Neuronal stem cell (in vitro differentiated cells): ENCODE measurements around the gene ZNF117.

Experiments
- DNase-seq: peaks from one replicate; pipeline ENCODE4 v3.0.0-alpha.2; 2013; ENCODE audit warnings: low spot score
- H2AFZ ChIP-seq: one replicate; pipeline ENCODE4 v1.6.1; 2013; ENCODE audit warnings: mild to moderate bottlenecking, low read length, inconsistent platforms
- H2AK5ac ChIP-seq: 2 replicates; pipeline ENCODE4 v1.6.1; 2013; ENCODE audit warnings: low read depth, mild to moderate bottlenecking, inconsistent platforms, low read length, moderate library complexity, mixed read lengths
- H2BK120ac ChIP-seq: 2 replicates; pipeline ENCODE4 v1.6.1; 2013; ENCODE audit warnings: low read depth, mild to moderate bottlenecking, inconsistent platforms, low read length, moderate library complexity, mixed read lengths
- H2BK12ac ChIP-seq: one replicate; pipeline ENCODE4 v1.6.1; 2013; ENCODE audit warnings: low read length, inconsistent platforms
- H2BK15ac ChIP-seq: 2 replicates; pipeline ENCODE4 v1.6.1; 2013; ENCODE audit warnings: mild to moderate bottlenecking, low read length, inconsistent platforms, mixed read lengths
- H2BK5ac ChIP-seq: one replicate; pipeline ENCODE4 v1.6.1; 2013; ENCODE audit warnings: inconsistent platforms, mild to moderate bottlenecking, low read length, moderate library complexity
- H3K14ac ChIP-seq: one replicate; pipeline ENCODE4 v1.6.1; 2013; ENCODE audit warnings: low read length, inconsistent platforms
- H3K18ac ChIP-seq: 2 replicates; pipeline ENCODE4 v1.6.1; 2013; ENCODE audit warnings: low read length, inconsistent platforms
- H3K23ac ChIP-seq: 2 replicates; pipeline ENCODE4 v1.6.1; 2013; ENCODE audit warnings: low read depth, mild to moderate bottlenecking, mixed read lengths, low read length, inconsistent platforms; ENCODE audit not compliant: poor library complexity
- H3K27ac ChIP-seq: replicated peaks from 3 replicates; pipeline ENCODE4 v1.5.1; 2013; ENCODE audit warnings: low read length, inconsistent platforms
- H3K27me3 ChIP-seq, 3 experiments: 2 replicates each; pipeline ENCODE4 v1.6.1; 2013; ENCODE audit warnings: low read length in 3 of 3, mild to moderate bottlenecking in 2 of 3, inconsistent platforms in 1 of 3, low read depth in 1 of 3, mixed read lengths in 1 of 3, moderate library complexity in 1 of 3; ENCODE audit not compliant: control insufficient read depth in 3 of 3, insufficient read depth in 3 of 3
- H3K36me3 ChIP-seq, 2 donors: replicated peaks in 1 of 2; 2 replicates each; pipeline ENCODE4 v1.6.1; 2013; ENCODE audit warnings: low read length in 2 of 2; ENCODE audit not compliant: control insufficient read depth in 2 of 2, insufficient read depth in 2 of 2
- H3K4ac ChIP-seq: 2 replicates; pipeline ENCODE4 v1.6.1; 2013; ENCODE audit warnings: inconsistent platforms, mild to moderate bottlenecking, low read length, moderate library complexity
- H3K4me1 ChIP-seq, 2 donors: 1 replicate in 1 of 2; 2 replicates in 1 of 2; pipeline ENCODE4 v1.6.1; 2013; ENCODE audit warnings: low read length in 2 of 2, low read depth in 1 of 2; ENCODE audit not compliant: control insufficient read depth in 2 of 2, insufficient read depth in 1 of 2
- H3K4me2 ChIP-seq: one replicate; pipeline ENCODE4 v1.6.1; 2013; ENCODE audit warnings: mild to moderate bottlenecking, low read length, inconsistent platforms; ENCODE audit not compliant: insufficient read depth, poor library complexity, severe bottlenecking
- H3K4me3 ChIP-seq, 2 donors: 2 replicates each; pipeline ENCODE4 v1.5.1; 2013; ENCODE audit warnings: low read length in 2 of 2, mild to moderate bottlenecking in 2 of 2, inconsistent platforms in 1 of 2, moderate library complexity in 1 of 2
- H3K79me1 ChIP-seq: one replicate; pipeline ENCODE4 v1.6.1; 2013; ENCODE audit warnings: low read depth, mild to moderate bottlenecking, inconsistent platforms, low read length, moderate library complexity
- H3K9ac ChIP-seq: one replicate; pipeline ENCODE4 v1.6.1; 2013; ENCODE audit warnings: mild to moderate bottlenecking, low read depth, low read length, inconsistent platforms; ENCODE audit not compliant: poor library complexity
- H3K9me3 ChIP-seq, 2 donors: replicated peaks in 1 of 2; 2 replicates each; pipeline versions ENCODE3 to v1.6.1; 2013; ENCODE audit warnings: low read length in 2 of 2, mild to moderate bottlenecking in 2 of 2, inconsistent platforms in 1 of 2, low read depth in 1 of 2, mixed read lengths in 1 of 2, moderate library complexity in 1 of 2; ENCODE audit not compliant: control insufficient read depth in 2 of 2, insufficient read depth in 1 of 2
- H4K8ac ChIP-seq: one replicate; pipeline ENCODE4 v1.6.1; 2013; ENCODE audit warnings: low read depth, mild to moderate bottlenecking, inconsistent platforms, low read length, moderate library complexity
- H4K91ac ChIP-seq: one replicate; pipeline ENCODE4 v1.6.1; 2013; ENCODE audit warnings: low read length, low read depth, mild to moderate bottlenecking, inconsistent platforms; ENCODE audit not compliant: poor library complexity
- WGBS, 2 donors: extraction: QIAGEN DNeasy Blood & Tissue Kit; methylation state at CpG; one replicate each; pipeline ENCODE4 v1.1.7; 2013; ENCODE audit warnings: missing lambda C conversion rate in 2 of 2, mixed read lengths in 1 of 2; ENCODE audit not compliant: insufficient read length in 2 of 2, insufficient replicate concordance in 1 of 2; ENCODE audit errors: extremely low coverage in 2 of 2; 5-methylcytosine and 5-hydroxymethylcytosine counted together

ZNF117 gene

DNA sequence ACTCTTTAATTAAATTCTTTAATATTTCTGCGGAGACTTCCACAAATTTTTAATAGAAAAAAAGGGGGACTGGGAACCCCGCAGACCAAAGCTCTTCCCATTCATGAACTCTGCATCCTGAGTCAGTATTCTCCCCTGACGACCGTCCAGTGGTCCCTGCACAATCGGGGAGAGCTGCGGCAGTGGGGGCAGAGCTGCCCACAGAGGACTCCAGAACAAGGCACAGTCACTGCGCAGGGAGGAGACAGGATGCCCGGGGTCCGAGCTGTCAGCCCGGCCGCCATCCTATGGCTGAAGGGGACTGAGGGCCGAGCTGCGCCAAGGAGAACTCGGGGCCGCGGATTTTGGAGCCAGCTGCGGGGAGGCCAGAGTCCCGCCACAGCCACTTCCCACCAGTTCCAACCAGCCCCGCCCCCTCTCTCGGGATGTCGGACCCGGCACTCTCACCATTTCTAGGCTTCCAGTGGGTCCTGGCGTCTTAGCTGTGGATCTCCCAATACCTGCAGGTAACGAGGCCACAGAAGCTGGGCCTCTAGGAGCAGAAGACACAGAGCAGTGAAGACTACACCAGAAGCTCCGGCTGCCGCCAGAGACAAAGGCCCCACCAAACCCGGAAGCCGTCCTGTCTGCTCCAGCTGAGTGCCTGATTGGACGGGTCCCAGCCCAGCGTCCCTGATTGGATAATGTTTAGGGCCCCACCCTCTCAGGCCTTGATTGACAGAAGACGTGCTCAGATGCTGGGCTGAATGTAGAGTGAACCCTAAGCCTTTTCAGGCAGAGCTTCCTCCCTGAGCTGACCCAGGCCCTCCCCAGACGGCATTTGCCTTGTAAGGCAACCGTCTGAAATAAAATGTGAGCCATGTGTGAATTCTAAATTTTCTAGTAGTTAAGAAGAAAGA, 15.5 kb upstream of the ZNF117 start, which contains the start of gene ERV3-1:
Gene ERV3-1 (minus strand): TSS at position 594 of the 899 bp plus-strand sequence. CDS start 13,661 bp downstream, outside the sequence.
- Histone ChIP-seq H3K9ac (peak within 1 kb of the TSS; percentile 95), H3K14ac (peak within 1 kb of the TSS; percentile 56), H3K18ac (peak within 1 kb of the TSS; percentile 94), H2BK120ac (no peak within 1 kb of the TSS), H3K4ac (no peak within 1 kb of the TSS), H3K4me2 (peak within 1 kb of the TSS; percentile 57), H4K8ac (no peak within 1 kb of the TSS), H3K4me1 (peaks cover 2 to 3% of the 10 kb centered on the region in 2 donors), H2AFZ (peak within 1 kb of the TSS; percentile 90), H3K27me3 (no peaks in the 10 kb centered on the region), H3K79me1 (peaks cover 2% of the 10 kb centered on the region), H3K27ac (peak within 1 kb of the TSS; percentile 84), H2AK5ac (no peak within 1 kb of the TSS), H3K4me3 (peak within 1 kb of the TSS; percentile 75 to 94), H3K9me3 (peaks cover 6 to 38% of the 10 kb centered on the region in 2 donors), H2BK12ac (no peak within 1 kb of the TSS), H2BK15ac (no peak within 1 kb of the TSS), H3K23ac (peak within 1 kb of the TSS; percentile 87), H4K91ac (no peak within 1 kb of the TSS), H3K36me3 (peaks cover 6 to 38% of the 10 kb centered on the region in 2 donors), H2BK5ac (peak within 1 kb of the TSS; percentile 53)
- WGBS, 2 donors, result no CpG with 5 or more reads among the region's 33 CpGs
- DNase-seq, result peak; percentile 91

DNA sequence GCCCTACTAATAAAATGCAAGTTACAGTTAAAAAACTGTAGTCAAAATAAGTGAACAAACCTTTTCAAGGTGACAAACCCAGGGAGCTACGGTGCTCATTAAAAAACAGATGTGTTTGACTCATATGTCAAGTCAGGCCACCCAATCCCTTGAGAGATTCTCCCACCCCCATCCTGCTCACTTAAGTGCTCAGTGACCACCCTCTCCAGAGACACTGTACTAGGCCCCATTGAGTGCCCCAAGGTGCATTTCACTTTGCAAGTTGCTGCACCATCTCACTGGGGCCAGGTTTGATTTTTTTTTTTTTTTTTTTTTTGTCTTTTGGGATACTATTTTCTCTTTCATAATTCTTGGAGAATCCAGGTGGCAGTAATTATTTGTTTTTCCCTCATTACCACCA, 13.7 kb upstream of the ZNF117 start:
- no peak overlapping the region for H3K23ac ChIP-seq
- no peak overlapping the region for H2BK120ac ChIP-seq
- no peaks in the 10 kb centered on the region for H3K27me3 ChIP-seq
- H3K9me3 ChIP-seq, result peaks cover 9 to 54% of the 10 kb centered on the region in 2 donors
- no peak overlapping the region for H3K9ac ChIP-seq
- WGBS, 2 donors, result no CpG with 5 or more reads among the region's 1 CpG
- H3K18ac ChIP-seq, result no peak overlapping the region
- H3K4me1 ChIP-seq, result peaks cover 2 to 3% of the 10 kb centered on the region in 2 donors
- H2AK5ac ChIP-seq, result no peak overlapping the region
- H3K4ac ChIP-seq, result no peak overlapping the region
- H3K79me1 ChIP-seq, result peaks cover 2% of the 10 kb centered on the region
- DNase-seq, result no peak
- no peak overlapping the region for H3K4me2 ChIP-seq
- H4K91ac ChIP-seq, result no peak overlapping the region
- no peak overlapping the region for H3K27ac ChIP-seq
- H3K4me3 ChIP-seq, result no peak overlapping the region
- peaks cover 10 to 55% of the 10 kb centered on the region in 2 donors for H3K36me3 ChIP-seq
- no peak overlapping the region for H2BK15ac ChIP-seq
- no peak overlapping the region for H4K8ac ChIP-seq
- H2AFZ ChIP-seq, result no peak overlapping the region
- no peak overlapping the region for H2BK5ac ChIP-seq
- H3K14ac ChIP-seq, result no peak overlapping the region
- no peak overlapping the region for H2BK12ac ChIP-seq

DNA sequence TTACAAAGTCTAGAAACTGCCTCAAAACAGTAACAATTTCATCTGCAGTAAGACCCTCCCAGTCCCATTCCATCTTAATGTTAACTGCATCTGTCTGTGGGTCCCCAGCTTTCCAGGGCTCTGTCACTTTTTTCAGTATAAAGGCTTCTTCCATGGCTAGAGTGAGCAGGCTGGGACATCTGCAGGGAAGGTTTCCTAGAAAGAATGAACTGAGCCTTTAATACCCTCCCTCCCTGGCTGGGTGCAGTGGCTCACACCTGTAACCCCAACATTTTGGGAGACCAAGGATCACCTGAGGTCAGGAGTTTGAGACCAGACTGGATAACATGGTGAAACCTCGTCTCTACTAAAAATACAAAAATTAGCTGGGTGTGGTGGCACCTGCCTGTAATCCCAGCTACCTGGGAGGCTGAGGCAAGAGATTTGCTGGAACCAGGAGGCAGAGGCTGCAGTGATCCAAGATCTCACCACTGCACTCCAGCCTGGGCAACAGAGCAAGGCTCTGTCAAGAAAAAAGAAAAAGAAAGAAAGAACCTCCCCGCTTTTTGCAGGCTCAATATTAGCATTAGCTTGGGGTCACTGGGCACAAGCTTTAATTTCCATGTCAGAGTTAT, 12.2 kb upstream of the ZNF117 start:
- Histone ChIP-seq H4K8ac (no peak overlapping the region), H2AFZ (no peak overlapping the region), H3K9ac (no peak overlapping the region), H2BK15ac (no peak overlapping the region), H3K4me2 (no peak overlapping the region), H3K27ac (no peak overlapping the region), H3K36me3 (peaks cover 16 to 70% of the 10 kb centered on the region in 2 donors), H2BK5ac (no peak overlapping the region), H3K14ac (no peak overlapping the region), H2BK12ac (no peak overlapping the region), H3K4ac (no peak overlapping the region), H3K4me3 (no peak overlapping the region), H3K79me1 (peaks cover 5% of the 10 kb centered on the region), H3K23ac (no peak overlapping the region), H2BK120ac (no peak overlapping the region), H3K9me3 (peaks cover 20 to 69% of the 10 kb centered on the region in 2 donors), H3K27me3 (no peaks in the 10 kb centered on the region), H3K4me1 (peaks cover 2 to 3% of the 10 kb centered on the region in 2 donors), H3K18ac (no peak overlapping the region), H4K91ac (no peak overlapping the region), H2AK5ac (no peak overlapping the region)
- no CpG with 5 or more reads among the region's 2 CpGs for WGBS, 2 donors
- no peak for DNase-seq

- no CpG with 5 or more reads among the region's 1 CpG for WGBS, 2 donors
- H3K27me3 ChIP-seq, result no peaks in the 10 kb centered on the region
- no peak overlapping the region for H3K4me2 ChIP-seq
- no peak overlapping the region for H3K23ac ChIP-seq
- DNase-seq, result no peak
- H2AFZ ChIP-seq, result no peak overlapping the region
- no peak overlapping the region for H3K14ac ChIP-seq
- no peak overlapping the region for H4K8ac ChIP-seq
- peaks cover 20 to 86% of the 10 kb centered on the region in 2 donors for H3K36me3 ChIP-seq
- H3K27ac ChIP-seq, result no peak overlapping the region
- no peak overlapping the region for H2BK5ac ChIP-seq
- H3K18ac ChIP-seq, result no peak overlapping the region
- peaks cover 5% of the 10 kb centered on the region for H3K79me1 ChIP-seq
- H4K91ac ChIP-seq, result no peak overlapping the region
- H3K9me3 ChIP-seq, result peaks cover 29 to 87% of the 10 kb centered on the region in 2 donors
- peaks cover 2 to 3% of the 10 kb centered on the region in 2 donors for H3K4me1 ChIP-seq
- no peak overlapping the region for H2BK120ac ChIP-seq
- H2BK12ac ChIP-seq, result no peak overlapping the region
- no peak overlapping the region for H3K4me3 ChIP-seq
- H3K9ac ChIP-seq, result no peak overlapping the region
- no peak overlapping the region for H2BK15ac ChIP-seq
- H2AK5ac ChIP-seq, result no peak overlapping the region
- H3K4ac ChIP-seq, result no peak overlapping the region
Observed at GRCh38 chr7:65001291-65001814, 10.5 kb upstream of the ZNF117 start.
